Neural cell (in vitro differentiated cells): Measurements from ENCODE around the gene QPRT. TPM values are rescaled to one million over a fixed set of nuclear protein-coding genes. Genes with fewer than 3 reads are reported as not detected.
"Not testable (repeated sequence)": the region's sequence is repeated elsewhere in the genome, so short reads cannot be mapped to it uniquely, and the experiment has no call there.

Experiments
- H2AFZ ChIP-seq: fragments of 200-600, 300-800 bp; sonication (generic), shearing (Covaris generic); 2 replicates; pipeline ENCODE4 v1.6.0; 2014; ENCODE audit warnings: low read depth, mild to moderate bottlenecking, antibody characterized with exemption, low read length, moderate library complexity
- H3F3A ChIP-seq: fragments of 200-600 bp; shearing (Covaris generic); 2 replicates; pipeline ENCODE4 v1.6.1; 2016; ENCODE audit warnings: mild to moderate bottlenecking, moderate library complexity, mixed read lengths, antibody characterized with exemption, low read length; ENCODE audit not compliant: insufficient read depth, poor library complexity, severe bottlenecking
- H3K27ac ChIP-seq: fragments of 200-600, 300-800 bp; sonication (generic), shearing (Covaris generic); 2 replicates; pipeline ENCODE4 v1.5.1; 2014; ENCODE audit warnings: mild to moderate bottlenecking, low read length, moderate library complexity
- H3K27me3 ChIP-seq: fragments of 300-800, 200-600 bp; sonication (generic), shearing (Covaris generic); 2 replicates; pipeline ENCODE4 v1.6.0; 2014; ENCODE audit warnings: mild to moderate bottlenecking, low read depth, low read length, moderate library complexity; ENCODE audit not compliant: insufficient read depth
- H3K36me3 ChIP-seq: fragments of 300-800, 200-600 bp; sonication (generic), shearing (Covaris generic); 2 replicates; pipeline ENCODE4 v1.5.1; 2014; ENCODE audit warnings: mild to moderate bottlenecking, antibody characterized with exemption, low read length, moderate library complexity; ENCODE audit not compliant: insufficient read depth
- H3K4me2 ChIP-seq: fragments of 300-800, 200-600 bp; sonication (generic), shearing (Covaris generic); 2 replicates; pipeline ENCODE4 v1.6.0; 2014; ENCODE audit warnings: mild to moderate bottlenecking, low read length
- H3K4me3 ChIP-seq: fragments of 300-800, 200-600 bp; sonication (generic), shearing (Covaris generic); 2 replicates; pipeline ENCODE4 v1.5.1; 2014; ENCODE audit warnings: mild to moderate bottlenecking, low read length, moderate library complexity
- H3K79me2 ChIP-seq: fragments of 200-600 bp; shearing (Covaris generic); replicated peaks from 2 replicates; pipeline ENCODE4 v1.6.0; 2014; ENCODE audit warnings: mild to moderate bottlenecking, low read length, moderate library complexity; ENCODE audit not compliant: insufficient read depth
- H3K9ac ChIP-seq: fragments of 300-800, 200-600 bp; sonication (generic), shearing (Covaris generic); 2 replicates; pipeline ENCODE4 v1.6.1; 2016; ENCODE audit warnings: mild to moderate bottlenecking, low read length, mixed read lengths
- H3K9me2 ChIP-seq: fragments of 200-600 bp; shearing (Covaris generic); 2 replicates; pipeline ENCODE4 v1.6.1; 2016; ENCODE audit warnings: mild to moderate bottlenecking, low read length, mixed read lengths; ENCODE audit not compliant: insufficient read depth
- H3K9me3 ChIP-seq: fragments of 200-600, 300-800 bp; sonication (generic), shearing (Covaris generic); 2 replicates; pipeline ENCODE4 v1.6.1; 2016; ENCODE audit warnings: mild to moderate bottlenecking, mixed run types, low read length, moderate library complexity, mixed read lengths
- H4K20me1 ChIP-seq: fragments of 200-600 bp; shearing (Covaris generic); 2 replicates; pipeline ENCODE4 v1.6.1; 2016; ENCODE audit warnings: mild to moderate bottlenecking, mixed run types; ENCODE audit not compliant: insufficient read depth
- CTCF ChIP-seq: fragments of 450-650 bp; IDR thresholded peaks from 2 replicates; pipeline ENCODE4 v1.5.1; 2014; ENCODE audit warnings: antibody characterized with exemption, mild to moderate bottlenecking, moderate library complexity; ENCODE audit not compliant: poor library complexity, severe bottlenecking
- EP300 ChIP-seq: fragments of 450-650 bp; conservative IDR thresholded peaks from 2 replicates; pipeline ENCODE4 v1.6.1; 2014; ENCODE audit warnings: antibody characterized with exemption, mild to moderate bottlenecking, moderate library complexity; ENCODE audit not compliant: poor library complexity, severe bottlenecking
- EZH2 ChIP-seq: fragments of 200-600, 300-800 bp; shearing (Covaris generic), sonication (generic); IDR thresholded peaks from 2 replicates; pipeline ENCODE4 v1.6.1; 2014; ENCODE audit warnings: antibody characterized with exemption, low read length, borderline replicate concordance, mild to moderate bottlenecking; ENCODE audit not compliant: insufficient read depth, poor library complexity, severe bottlenecking
- MXI1 ChIP-seq: fragments of 450-650 bp; conservative IDR thresholded peaks from 2 replicates; pipeline ENCODE4 v1.6.1; 2014; ENCODE audit warnings: antibody characterized with exemption, mild to moderate bottlenecking; ENCODE audit not compliant: poor library complexity, severe bottlenecking
- POLR2AphosphoS5 ChIP-seq: IDR thresholded peaks from 2 replicates; pipeline ENCODE4 v1.6.1; 2012
- RAD21 ChIP-seq: fragments of 450-650 bp; conservative IDR thresholded peaks from 2 replicates; pipeline ENCODE4 v1.6.1; 2014; ENCODE audit warnings: antibody characterized with exemption, mild to moderate bottlenecking, moderate library complexity
- SMC3 ChIP-seq: fragments of 450-650 bp; conservative IDR thresholded peaks from 2 replicates; pipeline ENCODE4 v1.6.1; 2014; ENCODE audit warnings: antibody characterized with exemption, mild to moderate bottlenecking, moderate library complexity; ENCODE audit not compliant: poor library complexity
- TAF1 ChIP-seq: IDR thresholded peaks from 2 replicates; pipeline ENCODE4 v1.6.1; 2012; ENCODE audit warnings: low read depth
- polyA plus RNA-seq: library from polyadenylated mRNA; depleted of rRNA; stranded (reverse); fragments of >200 nt; gene quantifications from 2 replicates; pipeline ENCODE4 v1.2.3, GENCODE V29; 2014
- TF ChIP-seq, protein P1 (sequence below): IDR thresholded peaks from 2 replicates; pipeline ENCODE4 v1.6.1; 2012; ENCODE audit warnings: borderline replicate concordance

The QPRT gene
- polyA plus RNA-seq, 1 donor from 2014 or later = 2.7 TPM

DNA sequence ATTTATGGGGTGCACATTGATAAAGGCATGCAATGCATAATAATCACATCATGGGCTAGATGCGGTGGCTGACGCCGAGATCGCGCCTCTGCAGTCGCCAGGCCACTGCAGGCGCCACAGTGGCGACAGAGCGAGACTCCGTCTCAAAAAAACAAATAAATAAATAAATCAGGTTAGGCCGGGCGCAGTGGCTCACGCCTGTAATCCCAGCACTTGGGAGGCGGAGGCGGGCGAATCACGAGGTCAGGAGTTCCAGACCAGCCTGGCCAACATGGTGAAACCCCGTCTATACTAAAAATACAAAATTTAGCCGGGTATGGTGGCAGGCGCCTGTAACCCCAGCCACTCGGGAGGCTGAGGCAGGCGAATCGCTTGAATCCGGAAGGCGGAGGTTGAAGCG lies 13.6 kb downstream of the QPRT start:
- not testable (repeated sequence) for H3K4me2 ChIP-seq, H3K9me2 ChIP-seq, H3K9ac ChIP-seq, H3K9me3 ChIP-seq, H3K4me3 ChIP-seq, H3K27me3 ChIP-seq, H2AFZ ChIP-seq, H4K20me1 ChIP-seq, H3K27ac ChIP-seq, H3K79me2 ChIP-seq, H3F3A ChIP-seq, H3K36me3 ChIP-seq

- TF ChIP-seq POLR2AphosphoS5 (no peak), RAD21 (no peak), CTCF (no peak), MXI1 (no peak), EP300 (no peak), TAF1 (no peak), EZH2 (no peak), SMC3 (no peak)
- TF ChIP-seq, protein P1, sequence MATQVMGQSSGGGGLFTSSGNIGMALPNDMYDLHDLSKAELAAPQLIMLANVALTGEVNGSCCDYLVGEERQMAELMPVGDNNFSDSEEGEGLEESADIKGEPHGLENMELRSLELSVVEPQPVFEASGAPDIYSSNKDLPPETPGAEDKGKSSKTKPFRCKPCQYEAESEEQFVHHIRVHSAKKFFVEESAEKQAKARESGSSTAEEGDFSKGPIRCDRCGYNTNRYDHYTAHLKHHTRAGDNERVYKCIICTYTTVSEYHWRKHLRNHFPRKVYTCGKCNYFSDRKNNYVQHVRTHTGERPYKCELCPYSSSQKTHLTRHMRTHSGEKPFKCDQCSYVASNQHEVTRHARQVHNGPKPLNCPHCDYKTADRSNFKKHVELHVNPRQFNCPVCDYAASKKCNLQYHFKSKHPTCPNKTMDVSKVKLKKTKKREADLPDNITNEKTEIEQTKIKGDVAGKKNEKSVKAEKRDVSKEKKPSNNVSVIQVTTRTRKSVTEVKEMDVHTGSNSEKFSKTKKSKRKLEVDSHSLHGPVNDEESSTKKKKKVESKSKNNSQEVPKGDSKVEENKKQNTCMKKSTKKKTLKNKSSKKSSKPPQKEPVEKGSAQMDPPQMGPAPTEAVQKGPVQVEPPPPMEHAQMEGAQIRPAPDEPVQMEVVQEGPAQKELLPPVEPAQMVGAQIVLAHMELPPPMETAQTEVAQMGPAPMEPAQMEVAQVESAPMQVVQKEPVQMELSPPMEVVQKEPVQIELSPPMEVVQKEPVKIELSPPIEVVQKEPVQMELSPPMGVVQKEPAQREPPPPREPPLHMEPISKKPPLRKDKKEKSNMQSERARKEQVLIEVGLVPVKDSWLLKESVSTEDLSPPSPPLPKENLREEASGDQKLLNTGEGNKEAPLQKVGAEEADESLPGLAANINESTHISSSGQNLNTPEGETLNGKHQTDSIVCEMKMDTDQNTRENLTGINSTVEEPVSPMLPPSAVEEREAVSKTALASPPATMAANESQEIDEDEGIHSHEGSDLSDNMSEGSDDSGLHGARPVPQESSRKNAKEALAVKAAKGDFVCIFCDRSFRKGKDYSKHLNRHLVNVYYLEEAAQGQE = no peak
- H3K27me3 ChIP-seq = no peaks in the 10 kb centered on the region
- H3K9me2 ChIP-seq = no peaks in the 10 kb centered on the region
- H2AFZ ChIP-seq = no peak overlapping the region
- H3K9ac ChIP-seq = no peak overlapping the region
- H3K4me3 ChIP-seq = no peak overlapping the region
- H3F3A ChIP-seq = no peaks in the 10 kb centered on the region
- H3K4me2 ChIP-seq = no peak overlapping the region
- no peak overlapping the region for H3K27ac ChIP-seq
- H3K9me3 ChIP-seq = no peaks in the 10 kb centered on the region
- H3K36me3 ChIP-seq = no peaks in the 10 kb centered on the region
- H4K20me1 ChIP-seq = no peaks in the 10 kb centered on the region
- no peaks in the 10 kb centered on the region for H3K79me2 ChIP-seq
These were observed 15.6 kb downstream of the QPRT start for GRCh38 chr16:29694384-29695195.

- H3F3A ChIP-seq, H4K20me1 ChIP-seq, H3K27ac ChIP-seq, H3K9me3 ChIP-seq, H3K4me2 ChIP-seq, H2AFZ ChIP-seq, H3K27me3 ChIP-seq, H3K79me2 ChIP-seq, H3K9ac ChIP-seq, H3K4me3 ChIP-seq, H3K9me2 ChIP-seq, H3K36me3 ChIP-seq: not testable (repeated sequence)
These were observed 16.7 kb downstream of the QPRT start for GRCh38 chr16:29695675-29696074.
